Left kidney (tissue), 2 donors: Measurements from ENCODE around the gene RACK1. TPM values are rescaled to one million over a fixed set of nuclear protein-coding genes. Genes with fewer than 3 reads are reported as not detected.
A peak's percentile ranks its signal among the peaks of the same experiment; 100 is the strongest.

Source experiments
- DNase-seq: peaks from one replicate; pipeline ENCODE4 v3.0.0-alpha.2; 2013
- polyA plus RNA-seq: library from polyadenylated mRNA; unstranded; fragments of 120-200 nt; gene quantifications from one replicate; pipeline ENCODE4 v1.2.1, GENCODE V29; 2013; ENCODE audit not compliant: insufficient read length

The RACK1 gene
- polyA plus RNA-seq, 1 donor = 2,486 TPM

GRCh38 chr5:181235689-181236366, 7.9 kb downstream of the RACK1 start:
- no peak for DNase-seq

DNA sequence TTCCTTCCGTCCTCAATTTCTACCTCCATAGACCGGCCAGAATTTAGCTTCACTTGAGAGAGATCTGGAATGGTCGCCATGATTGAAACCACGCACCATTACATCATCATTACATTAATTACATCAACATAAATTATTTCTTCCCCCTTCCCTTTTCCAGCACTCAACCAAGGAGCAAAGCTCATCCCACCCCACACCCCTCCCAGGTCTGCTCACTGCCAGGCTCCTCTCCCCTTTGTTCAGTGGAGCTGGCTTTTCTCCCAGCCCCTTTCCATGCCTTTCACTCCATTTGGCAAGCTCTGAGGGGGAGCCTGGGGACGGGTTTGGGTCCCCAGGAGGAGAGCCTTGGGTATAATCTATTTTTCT, 8.4 kb downstream of the RACK1 start:
- DNase-seq = no peak

DNA sequence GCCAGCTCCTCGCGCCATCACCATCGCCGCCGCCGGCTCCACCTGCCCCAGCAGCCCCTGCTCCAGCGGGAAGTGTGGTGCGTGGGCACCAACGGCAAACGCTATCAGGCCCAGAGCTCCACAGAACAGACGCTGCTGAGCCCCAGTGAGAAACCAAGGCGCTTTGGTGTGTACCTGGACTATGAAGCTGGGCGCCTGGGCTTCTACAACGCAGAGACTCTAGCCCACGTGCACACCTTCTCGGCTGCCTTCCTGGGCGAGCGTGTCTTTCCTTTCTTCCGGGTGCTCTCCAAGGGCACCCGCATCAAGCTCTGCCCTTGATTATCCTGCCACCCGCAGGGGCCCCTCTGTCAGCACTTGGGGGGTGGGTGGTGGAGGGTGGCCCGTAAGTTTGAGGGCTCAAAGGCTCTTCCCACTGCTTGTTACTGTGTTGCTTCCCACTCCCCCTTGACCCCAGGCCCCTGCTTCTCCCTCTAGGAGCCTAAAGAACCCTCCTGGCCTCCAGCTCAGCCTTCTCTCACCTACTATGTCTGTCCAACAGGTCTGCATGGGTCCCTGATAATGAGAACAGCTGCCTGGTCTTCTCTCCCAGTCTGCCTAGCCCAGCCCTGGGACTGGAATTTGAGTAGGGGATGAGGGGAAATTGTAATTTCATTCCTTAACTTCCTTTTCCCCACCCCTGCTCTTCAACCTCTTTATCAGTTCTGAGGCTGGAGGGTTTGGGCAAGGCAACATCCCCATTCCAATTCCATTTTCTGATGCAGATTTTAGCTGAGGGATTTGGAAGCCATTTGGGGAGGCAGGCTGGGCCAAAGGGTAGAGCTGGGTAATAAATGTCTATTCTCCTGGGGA, 9.0 kb downstream of the RACK1 start:
- DNase-seq = no peak

GRCh38 chr5:181233801-181234454, 9.8 kb downstream of the RACK1 start:
- no peak for DNase-seq

- no peak for DNase-seq
These were observed 10.5 kb downstream of the RACK1 start for GRCh38 chr5:181233088-181233800.

- no peak for DNase-seq
These were observed 11.1 kb downstream of the RACK1 start for GRCh38 chr5:181232593-181232992.

DNA sequence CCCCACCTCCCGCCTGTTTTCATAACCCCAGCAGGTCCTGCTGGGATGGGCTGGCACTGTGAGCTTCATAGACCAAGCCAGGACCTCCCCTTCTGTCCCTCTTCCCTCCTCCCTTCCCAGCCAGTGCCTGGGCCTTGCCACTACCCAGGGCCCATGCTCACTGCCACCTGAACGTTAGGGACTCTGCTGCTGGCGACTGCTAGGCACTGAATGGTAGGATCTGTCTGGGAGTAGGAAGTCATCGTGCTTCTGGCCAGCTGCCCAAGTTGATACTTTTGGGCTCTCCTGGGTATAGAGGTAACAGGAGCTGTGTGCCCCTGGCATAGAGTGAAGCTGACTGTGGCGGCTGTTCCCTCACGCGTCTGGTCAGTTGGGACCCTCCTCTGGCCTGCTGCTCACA, 12.3 kb downstream of the RACK1 start:
- no peak for DNase-seq

DNA sequence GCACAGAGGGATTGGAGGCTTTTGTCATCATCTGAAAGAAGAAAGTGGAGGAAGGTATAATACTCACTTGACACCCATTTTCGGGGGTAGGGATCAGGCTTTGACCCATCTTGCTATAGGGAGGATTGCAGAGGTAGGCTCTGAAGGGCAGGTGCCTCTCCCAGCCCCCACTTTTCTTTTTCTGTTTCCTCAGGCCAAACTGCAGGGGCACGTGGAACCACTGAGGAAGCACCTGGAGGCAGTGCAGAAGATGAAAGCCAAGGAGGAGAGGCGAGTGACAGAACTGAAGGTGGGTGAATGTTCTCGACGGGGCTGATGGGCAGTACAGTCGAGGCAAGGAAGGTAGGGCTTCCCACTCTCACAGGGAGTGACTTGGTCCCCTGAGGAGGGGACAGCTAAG, 13.2 kb downstream of the RACK1 start:
- no peak for DNase-seq

GRCh38 chr5:181229996-181230395, 13.7 kb downstream of the RACK1 start:
- no peak for DNase-seq

DNA sequence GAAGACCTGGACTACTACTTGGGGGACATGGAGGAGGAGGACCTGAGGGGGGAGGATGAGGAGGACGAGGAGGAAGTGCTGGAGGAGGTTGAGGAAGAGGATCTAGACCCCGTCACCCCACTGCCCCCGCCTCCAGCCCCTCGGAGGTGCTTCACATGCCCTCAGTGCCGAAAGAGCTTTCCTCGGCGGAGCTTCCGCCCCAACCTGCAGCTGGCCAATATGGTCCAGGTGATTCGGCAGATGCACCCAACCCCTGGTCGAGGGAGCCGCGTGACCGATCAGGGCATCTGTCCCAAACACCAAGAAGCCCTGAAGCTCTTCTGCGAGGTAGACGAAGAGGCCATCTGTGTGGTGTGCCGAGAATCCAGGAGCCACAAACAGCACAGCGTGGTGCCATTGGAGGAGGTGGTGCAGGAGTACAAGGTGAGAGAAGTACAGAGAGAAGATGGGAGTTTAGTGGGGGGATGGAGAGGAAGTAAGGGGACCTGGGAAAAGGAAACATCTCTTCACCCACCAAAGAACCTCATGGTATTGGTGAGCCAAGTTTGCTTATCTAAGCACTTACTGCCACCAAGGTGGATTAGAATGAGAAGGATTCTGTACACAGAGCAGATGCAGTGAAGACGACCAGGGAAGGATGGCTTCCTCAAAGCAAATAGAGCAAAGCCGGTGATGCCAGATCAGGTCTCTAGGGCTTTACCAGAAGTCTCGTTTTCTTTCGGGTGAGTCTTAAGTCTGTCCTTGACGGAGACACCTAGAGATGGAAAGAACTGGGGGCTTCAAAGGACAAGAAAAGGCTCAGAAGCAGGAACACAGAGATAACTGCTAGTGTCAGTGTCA, 19.1 kb downstream of the RACK1 start:
- no peak for DNase-seq

DNA sequence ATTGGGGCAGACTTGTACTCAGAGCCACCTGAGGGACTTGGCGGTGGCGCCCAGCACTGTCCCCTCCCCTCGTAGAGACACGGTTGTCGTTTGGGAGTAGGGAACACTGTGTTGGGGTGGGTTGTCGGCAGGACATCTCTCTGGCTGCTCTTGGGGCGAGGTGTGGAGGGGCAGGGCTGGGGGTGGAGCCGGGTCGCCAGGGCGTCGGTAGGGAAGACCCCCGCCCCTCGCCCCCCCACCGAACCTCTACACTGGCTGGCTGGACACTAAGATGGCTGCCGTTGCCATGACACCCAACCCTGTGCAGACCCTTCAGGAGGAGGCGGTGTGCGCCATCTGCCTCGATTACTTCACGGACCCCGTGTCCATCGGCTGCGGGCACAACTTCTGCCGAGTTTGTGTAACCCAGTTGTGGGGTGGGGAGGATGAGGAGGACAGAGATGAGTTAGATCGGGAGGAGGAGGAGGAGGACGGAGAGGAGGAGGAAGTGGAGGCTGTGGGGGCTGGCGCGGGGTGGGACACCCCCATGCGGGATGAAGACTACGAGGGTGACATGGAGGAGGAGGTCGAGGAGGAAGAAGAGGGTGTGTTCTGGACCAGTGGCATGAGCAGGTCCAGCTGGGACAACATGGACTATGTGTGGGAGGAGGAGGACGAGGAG, 19.8 kb downstream of the RACK1 start:
- DNase-seq = no peak

GRCh38 chr5:181223058-181223728, 20.5 kb downstream of the RACK1 start, which contains the start of gene TRIM41:
TRIM41 (plus strand) TSS chr5:181223281; CDS start chr5:181224000, 719 bp downstream.
- DNase-seq = peak; percentile 96

DNA sequence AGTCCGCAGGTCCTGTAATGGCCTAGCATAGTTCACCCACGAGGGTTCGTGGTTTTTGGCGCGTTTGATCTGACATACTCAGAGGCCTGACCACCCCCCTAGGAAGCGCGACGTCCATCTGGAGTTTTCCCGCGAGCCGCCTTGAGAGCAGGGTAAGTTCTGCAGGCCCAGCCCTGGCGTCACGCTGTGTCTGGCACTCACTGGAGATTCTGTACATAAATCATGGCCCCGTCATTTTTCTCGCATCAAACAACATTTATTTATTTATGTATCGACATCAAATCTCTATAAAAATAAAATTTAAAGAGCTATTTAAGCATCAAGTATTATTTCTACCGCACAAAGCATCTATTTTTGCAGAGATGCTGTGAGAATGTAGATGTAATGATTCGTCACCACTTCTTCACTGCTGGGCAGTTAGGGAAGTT, 21.1 kb downstream of the RACK1 start:
- DNase-seq = no peak

- DNase-seq = peak; percentile 92
These were observed 21.7 kb downstream of the RACK1 start for GRCh38 chr5:181221792-181222629.

GRCh38 chr5:181221105-181221791, 22.5 kb downstream of the RACK1 start:
- no peak for DNase-seq

DNA sequence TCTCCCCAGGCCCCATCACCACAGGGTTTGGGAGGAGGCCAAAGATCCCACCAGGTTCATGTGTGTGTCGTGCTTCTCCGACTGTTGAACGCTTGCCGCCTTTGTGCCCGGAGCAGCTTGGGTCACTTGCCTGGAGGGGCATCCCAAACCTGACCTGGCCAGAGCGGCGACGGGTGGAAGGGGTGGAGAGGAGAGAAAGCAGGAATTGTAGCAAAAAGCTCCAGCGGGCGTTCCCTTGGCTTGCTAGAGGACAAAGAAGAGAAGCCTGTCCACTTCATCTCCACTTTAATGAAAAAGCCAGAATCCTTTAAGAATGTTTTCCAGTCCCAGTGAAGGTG, 23.6 kb downstream of the RACK1 start:
- DNase-seq = no peak

DNA sequence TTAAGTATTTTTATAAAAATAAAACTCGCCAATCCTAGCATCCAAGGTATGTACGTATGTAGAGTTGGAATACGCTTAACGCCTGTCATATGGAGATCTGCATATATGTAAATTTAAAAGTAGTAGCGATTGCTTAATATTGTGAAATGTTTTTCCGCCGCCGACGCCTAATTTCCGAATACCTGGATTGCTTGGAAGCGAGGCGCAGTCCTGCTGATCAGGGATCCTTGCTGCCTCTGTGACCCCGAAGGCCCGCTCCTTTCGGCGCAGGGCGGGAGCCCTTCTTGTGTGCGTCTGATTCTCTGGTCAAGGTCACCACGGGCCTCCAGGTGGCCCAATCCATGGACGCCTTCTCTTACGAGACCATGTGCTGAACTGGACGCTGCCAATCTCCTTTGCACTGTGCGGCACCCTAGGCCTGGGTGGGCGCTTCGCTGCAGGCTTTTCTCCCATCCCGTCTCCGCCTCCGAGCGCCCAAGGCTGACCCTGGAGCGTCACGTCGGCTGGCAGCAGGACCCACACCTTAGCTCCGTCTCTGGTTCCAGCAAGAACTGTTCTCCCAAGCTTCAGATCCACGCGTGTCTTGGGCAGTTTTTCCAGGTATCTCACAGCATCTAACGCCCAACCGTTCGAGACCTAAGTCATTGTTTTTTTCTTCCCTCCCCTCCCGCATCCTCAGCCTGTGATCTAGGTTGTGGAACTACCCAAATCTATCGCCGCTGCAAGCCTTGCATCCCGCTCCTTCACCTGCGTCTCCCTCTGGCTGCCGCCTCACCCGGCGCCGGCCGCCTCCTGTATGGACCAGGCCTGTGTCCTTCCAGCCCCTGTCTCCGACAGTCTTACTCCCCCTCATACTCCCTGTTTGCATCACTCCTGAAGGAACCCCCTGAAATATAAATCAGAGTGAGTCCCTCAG, 24.2 kb downstream of the RACK1 start:
- DNase-seq = no peak

DNA sequence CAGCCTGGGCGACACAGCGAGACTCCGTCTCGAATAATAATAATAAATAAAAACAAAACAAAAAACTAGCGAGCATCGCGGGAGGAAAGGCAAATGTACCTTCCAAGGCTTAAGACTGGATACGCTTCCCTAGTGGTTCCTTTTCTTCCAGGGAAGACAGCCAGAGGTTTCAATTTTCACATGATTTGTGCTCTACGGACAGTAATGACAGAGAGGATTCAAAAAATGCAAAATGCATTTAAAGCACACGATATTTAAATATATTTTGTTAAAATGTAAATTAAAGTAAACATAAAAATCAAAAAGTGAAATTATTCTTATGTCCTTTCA, 24.9 kb downstream of the RACK1 start:
- DNase-seq = no peak
